B cell (primary cell): ENCODE results near the gene CROCC. TPM values are rescaled to one million over a fixed set of nuclear protein-coding genes. Genes with fewer than 3 reads are reported as not detected.
A peak's percentile ranks its signal among the peaks of the same experiment; 100 is the strongest.
"Not testable (repeated sequence)": the region's sequence is repeated elsewhere in the genome, so short reads cannot be mapped to it uniquely, and the experiment has no call there.

Experiments used
- ATAC-seq: fragments of 200-7000 bp; cut with Tn5 transposase; one replicate; pipeline ENCODE4 v1.10.0; 2021; ENCODE audit warnings: low read depth, mild to moderate bottlenecking, moderate number of reproducible peaks, moderate library complexity
- CTCF ChIA-PET: fragments of 350-600 bp; sonication (Branson Sonifier 250); formaldehyde crosslinking; loops from one replicate; lab custom pipeline; 2021; ENCODE audit warnings: antibody characterized with exemption, inconsistent platforms; lab: Charles Lee
- POLR2A ChIA-PET: fragments of 350-600 bp; sonication (Branson Sonifier 250); formaldehyde crosslinking; loops from one replicate; lab custom pipeline; 2021; ENCODE audit warnings: antibody characterized with exemption; lab: Charles Lee
- DNase-seq: peaks from one replicate; pipeline ENCODE4 v3.0.0; 2013
- H2AFZ ChIP-seq: 2 replicates; pipeline ENCODE4 v1.6.1; 2012; ENCODE audit warnings: mild to moderate bottlenecking, low read depth, low read length; ENCODE audit not compliant: insufficient read depth, poor library complexity, severe bottlenecking
- H3K27ac ChIP-seq, 2 donors: 1 replicate in 1 of 2; 2 replicates in 1 of 2; pipeline ENCODE4 v1.5.1; 2012 to 2013; ENCODE audit warnings: low read length in 2 of 2, mild to moderate bottlenecking in 2 of 2, moderate library complexity in 1 of 2
- H3K27me3 ChIP-seq, 4 experiments: fragments of 200-600 bp in 1 of 4; sonication (generic) in 1 of 4; replicated peaks in 1 of 4; 1 replicate in 2 of 4; 2 replicates in 2 of 4; pipeline versions ENCODE4 v1.6.1 to v1.7.0; 2013 to 2016; ENCODE audit warnings: low read length in 3 of 4, mild to moderate bottlenecking in 2 of 4, mixed read lengths in 1 of 4, moderate library complexity in 1 of 4; ENCODE audit not compliant: insufficient read depth in 4 of 4, control insufficient read depth in 3 of 4; ENCODE audit errors: control extremely low read depth in 1 of 4
- H3K36me3 ChIP-seq, 2 experiments: replicated peaks in 1 of 2; 1 replicate in 1 of 2; 2 replicates in 1 of 2; pipeline versions ENCODE4 v1.6.1 to v1.7.1; 2013; ENCODE audit warnings: low read length in 1 of 2; ENCODE audit not compliant: insufficient read depth in 2 of 2, control insufficient read depth in 1 of 2; ENCODE audit errors: control extremely low read depth in 1 of 2, extremely low read depth in 1 of 2
- H3K4me1 ChIP-seq, 2 donors: fragments of 200-600 bp in 1 of 2; sonication (generic) in 1 of 2; 1 replicate in 1 of 2; 2 replicates in 1 of 2; pipeline versions ENCODE4 v1.5.1 to v1.6.1; 2013 to 2017; ENCODE audit warnings: low read length in 2 of 2; ENCODE audit not compliant: control insufficient read depth in 2 of 2, insufficient read depth in 2 of 2
- H3K4me2 ChIP-seq: replicated peaks from 2 replicates; pipeline ENCODE3; 2012; ENCODE audit warnings: mild to moderate bottlenecking, low read depth, low read length; ENCODE audit not compliant: poor library complexity, severe bottlenecking
- H3K4me3 ChIP-seq, 5 experiments: fragments of 200-600 bp in 1 of 5; sonication (generic) in 1 of 5; 1 replicate in 3 of 5; 2 replicates in 2 of 5; pipeline versions ENCODE4 v1.5.1 to v1.7.0; 2011 to 2016; ENCODE audit warnings: low read length in 4 of 5, mild to moderate bottlenecking in 4 of 5, low read depth in 2 of 5, control low read depth in 1 of 5, moderate library complexity in 1 of 5; ENCODE audit not compliant: insufficient read depth in 1 of 5; ENCODE audit errors: control extremely low read depth in 1 of 5, extremely low read depth in 1 of 5
- H3K79me2 ChIP-seq: fragments of 200-600 bp; sonication (generic); one replicate; pipeline ENCODE4 v1.6.0; 2016; ENCODE audit warnings: low read length; ENCODE audit not compliant: control insufficient read depth, insufficient read depth
- H3K9ac ChIP-seq: fragments of 200-600 bp; sonication (generic); 2 replicates; pipeline ENCODE4 v1.6.1; 2017; ENCODE audit warnings: mild to moderate bottlenecking, low read length, moderate library complexity
- H3K9me3 ChIP-seq, 3 donors: one replicate each; pipeline versions ENCODE4 v1.6.1 to v1.7.1; 2013; ENCODE audit warnings: low read length in 2 of 3; ENCODE audit not compliant: control insufficient read depth in 2 of 3, insufficient read depth in 1 of 3; ENCODE audit errors: control extremely low read depth in 1 of 3
- H4K20me1 ChIP-seq: 2 replicates; pipeline ENCODE4 v1.6.0; 2012; ENCODE audit warnings: mild to moderate bottlenecking, low read length; ENCODE audit not compliant: insufficient read depth, control insufficient read depth, poor library complexity, severe bottlenecking
- H3K27ac Mint-ChIP-seq: one replicate; pipeline ENCODE4 v1.8.0; 2021; ENCODE audit warnings: mixed read lengths
- H3K27me3 Mint-ChIP-seq: one replicate; pipeline ENCODE4 v1.8.0; 2021; ENCODE audit warnings: mixed read lengths
- H3K4me1 Mint-ChIP-seq: one replicate; pipeline ENCODE4 v1.8.0; 2021; ENCODE audit warnings: mixed read lengths
- H3K4me3 Mint-ChIP-seq: one replicate; pipeline ENCODE4 v1.8.0; 2021; ENCODE audit warnings: mixed read lengths
- H3K9me3 Mint-ChIP-seq: one replicate; pipeline ENCODE4 v1.8.0; 2022; ENCODE audit warnings: mixed read lengths; ENCODE audit not compliant: insufficient read depth
- CTCF ChIP-seq: fragments of 200-600 bp; IDR thresholded peaks from one replicate; pipeline ENCODE4 v1.8.0; 2022; ENCODE audit warnings: antibody characterized with exemption, mild to moderate bottlenecking
- EZH2 ChIP-seq: IDR thresholded peaks from 2 replicates; pipeline ENCODE4 v1.6.1; 2012; ENCODE audit warnings: borderline replicate concordance, low read depth, mild to moderate bottlenecking, moderate library complexity, low read length; ENCODE audit not compliant: insufficient read depth, poor library complexity, severe bottlenecking
- WGBS: methylation state at CpG from one replicate; pipeline ENCODE4 v1.1.5; 2013; ENCODE audit warnings: missing lambda C conversion rate; ENCODE audit not compliant: insufficient coverage; 5-methylcytosine and 5-hydroxymethylcytosine counted together
- intact Hi-C: fragments of 100-400 bp; cut with micrococcal nuclease; formaldehyde crosslinking; loops from one replicate; pipeline ENCODE4 v1.10.0; 2022
- polyA plus RNA-seq: library from polyadenylated mRNA; depleted of rRNA; stranded (reverse); fragments of >200 nt; gene quantifications from 2 replicates; pipeline ENCODE4 v1.2.3, GENCODE V29; 2012
- total RNA-seq, 2 donors: library from RNA; stranded (reverse); fragments of 120-200 nt in 1 of 2; gene quantifications; 1 replicate in 1 of 2; 2 replicates in 1 of 2; pipeline versions ENCODE4 v1.2.3 to v1.2.4, GENCODE V29; 2013 to 2022

The CROCC gene
- total and polyA plus RNA-seq, 2 donors (not counting 1 experiment from before 2014, with no cell fraction given): 66.2 to 120 TPM

GRCh38 chr1:16961297-16962133 lies 39.8 kb downstream of the CROCC start:
- peak overlapping the region; percentile 75 for H3K4me3 Mint-ChIP-seq
- H3K4me1 Mint-ChIP-seq: peaks cover 9% of the 10 kb centered on the region
- H3K79me2 ChIP-seq: no peaks in the 10 kb centered on the region
- H3K4me2 ChIP-seq: peak overlapping the region; percentile 85
- peak overlapping the region in 4 of 5 experiments; percentile 15 to 55 (median 50) for H3K4me3 ChIP-seq
- H3K27me3 ChIP-seq: no peaks in the 10 kb centered on the region
- DNase-seq: no peak
- no peak overlapping the region for H3K27ac ChIP-seq
- POLR2A ChIA-PET: interaction anchor here (0.6 kb wide), 1 partner anchor 58 kb away, joined by 3 read pairs; no protein-coding TSS in a partner anchor
- no peaks in the 10 kb centered on the region for H3K9me3 Mint-ChIP-seq
- CTCF ChIA-PET: interaction anchor here (0.6 to 3.1 kb wide), 17 partner anchors 10 to 340 kb away, joined by 3 to 29 read pairs (median 5); no protein-coding TSS in a partner anchor
- intact Hi-C loops: loop anchor here (2.0 kb wide), 1 partner anchor 49 kb away; the partner anchor contains the start of gene ATP13A2
- H3K4me1 ChIP-seq: peaks cover 4 to 10% of the 10 kb centered on the region in 2 donors
- H3K36me3 ChIP-seq: peaks cover 0 to 6% of the 10 kb centered on the region in 2 experiments
- peak overlapping the region; percentile 26 for H3K27ac Mint-ChIP-seq
- TF ChIP-seq CTCF: no peak
- no peak for TF ChIP-seq EZH2
- 99% methylated on average over 10 of the region's 14 CpGs for WGBS
- peak overlapping the region; percentile 84 for H2AFZ ChIP-seq
- no peaks in the 10 kb centered on the region for H4K20me1 ChIP-seq
- H3K27me3 Mint-ChIP-seq: no peaks in the 10 kb centered on the region
- no peak for ATAC-seq
- no peaks in the 10 kb centered on the region for H3K9me3 ChIP-seq
- peak overlapping the region; percentile 49 for H3K9ac ChIP-seq

GRCh38 chr1:16964169-16964568 lies 42.4 kb downstream of the CROCC start:
- H3K4me1 Mint-ChIP-seq, H3K9me3 Mint-ChIP-seq, H3K36me3 ChIP-seq, DNase-seq, ATAC-seq, H3K27ac Mint-ChIP-seq, H3K4me2 ChIP-seq, H3K27me3 Mint-ChIP-seq, H2AFZ ChIP-seq, H3K4me1 ChIP-seq, H3K9ac ChIP-seq, POLR2A ChIA-PET, H3K4me3 ChIP-seq, H3K9me3 ChIP-seq, intact Hi-C loops, H4K20me1 ChIP-seq, H3K4me3 Mint-ChIP-seq, H3K27me3 ChIP-seq, H3K79me2 ChIP-seq, H3K27ac ChIP-seq: not testable (repeated sequence)
- WGBS: 100% methylated on average over 1 of the region's 4 CpGs
- CTCF ChIA-PET: interaction anchor here (0.8 to 3.1 kb wide), 3 partner anchors 11 to 81 kb away, joined by 3 to 16 read pairs (median 4); no protein-coding TSS in a partner anchor
